PC-9 (cell line): Measurements from ENCODE around the gene SLC38A1.

Experiments used
- EZH2 ChIP-seq: fragments of 200-600 bp; sonication (generic); IDR thresholded peaks from 2 replicates; pipeline ENCODE4 v1.8.0; 2017; ENCODE audit warnings: antibody characterized with exemption, low read depth
- TF ChIP-seq, protein P1 (sequence below): fragments of 200-600 bp; sonication (generic); conservative IDR thresholded peaks from 2 replicates; pipeline ENCODE4 v1.6.1; 2017; ENCODE audit warnings: mixed run types, antibody characterized with exemption, mild to moderate bottlenecking, moderate library complexity

DNA sequence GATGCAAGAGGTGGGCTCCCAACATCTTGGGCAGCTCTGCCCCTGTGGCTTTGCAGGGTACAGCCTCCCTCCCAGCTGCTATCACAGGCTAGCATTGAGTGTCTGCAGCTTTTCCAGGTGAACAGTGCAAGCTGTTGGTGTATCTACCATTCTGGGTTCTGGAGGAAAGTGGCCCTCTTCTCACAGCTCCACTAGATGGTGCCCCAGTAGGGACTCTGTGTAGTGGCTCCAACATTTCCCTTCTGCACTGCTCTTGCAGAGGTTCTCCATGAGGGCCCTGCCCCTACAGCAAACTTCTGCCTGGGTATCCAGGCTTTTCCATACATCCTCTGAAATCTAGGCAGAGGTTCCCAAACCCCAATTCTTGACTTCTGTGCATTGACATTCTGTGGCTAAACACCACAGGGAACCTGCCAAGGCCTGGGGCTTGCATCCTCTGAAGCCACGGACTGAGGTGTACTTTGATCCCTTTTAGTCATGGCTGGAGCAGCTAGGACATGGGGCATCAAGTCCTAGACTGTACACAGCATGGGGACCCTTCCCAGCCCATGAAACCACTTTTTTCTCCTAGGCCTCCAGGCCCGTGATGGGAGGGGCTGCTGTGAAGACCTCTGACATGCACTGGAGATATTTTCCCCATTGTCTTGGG lies 24.0 kb upstream of the SLC38A1 start:
- no peak for TF ChIP-seq EZH2
- TF ChIP-seq, protein P1, sequence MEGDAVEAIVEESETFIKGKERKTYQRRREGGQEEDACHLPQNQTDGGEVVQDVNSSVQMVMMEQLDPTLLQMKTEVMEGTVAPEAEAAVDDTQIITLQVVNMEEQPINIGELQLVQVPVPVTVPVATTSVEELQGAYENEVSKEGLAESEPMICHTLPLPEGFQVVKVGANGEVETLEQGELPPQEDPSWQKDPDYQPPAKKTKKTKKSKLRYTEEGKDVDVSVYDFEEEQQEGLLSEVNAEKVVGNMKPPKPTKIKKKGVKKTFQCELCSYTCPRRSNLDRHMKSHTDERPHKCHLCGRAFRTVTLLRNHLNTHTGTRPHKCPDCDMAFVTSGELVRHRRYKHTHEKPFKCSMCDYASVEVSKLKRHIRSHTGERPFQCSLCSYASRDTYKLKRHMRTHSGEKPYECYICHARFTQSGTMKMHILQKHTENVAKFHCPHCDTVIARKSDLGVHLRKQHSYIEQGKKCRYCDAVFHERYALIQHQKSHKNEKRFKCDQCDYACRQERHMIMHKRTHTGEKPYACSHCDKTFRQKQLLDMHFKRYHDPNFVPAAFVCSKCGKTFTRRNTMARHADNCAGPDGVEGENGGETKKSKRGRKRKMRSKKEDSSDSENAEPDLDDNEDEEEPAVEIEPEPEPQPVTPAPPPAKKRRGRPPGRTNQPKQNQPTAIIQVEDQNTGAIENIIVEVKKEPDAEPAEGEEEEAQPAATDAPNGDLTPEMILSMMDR = 0 out of 2 replicates have a peak, but pooled peaks have one; percentile 15
